Islet of Langerhans (tissue), 1 donor: Measurements from ENCODE around the gene ISOC2.
"Not testable (repeated sequence)": the region's sequence is repeated elsewhere in the genome, so short reads cannot be mapped to it uniquely, and the experiment has no call there.

Experiments used
- FAIRE-seq: peaks from one replicate; lab custom pipeline; 2011; peaks lifted over from hg19 to GRCh38; lab: Jason Lieb, UNC

ISOC2 gene

DNA sequence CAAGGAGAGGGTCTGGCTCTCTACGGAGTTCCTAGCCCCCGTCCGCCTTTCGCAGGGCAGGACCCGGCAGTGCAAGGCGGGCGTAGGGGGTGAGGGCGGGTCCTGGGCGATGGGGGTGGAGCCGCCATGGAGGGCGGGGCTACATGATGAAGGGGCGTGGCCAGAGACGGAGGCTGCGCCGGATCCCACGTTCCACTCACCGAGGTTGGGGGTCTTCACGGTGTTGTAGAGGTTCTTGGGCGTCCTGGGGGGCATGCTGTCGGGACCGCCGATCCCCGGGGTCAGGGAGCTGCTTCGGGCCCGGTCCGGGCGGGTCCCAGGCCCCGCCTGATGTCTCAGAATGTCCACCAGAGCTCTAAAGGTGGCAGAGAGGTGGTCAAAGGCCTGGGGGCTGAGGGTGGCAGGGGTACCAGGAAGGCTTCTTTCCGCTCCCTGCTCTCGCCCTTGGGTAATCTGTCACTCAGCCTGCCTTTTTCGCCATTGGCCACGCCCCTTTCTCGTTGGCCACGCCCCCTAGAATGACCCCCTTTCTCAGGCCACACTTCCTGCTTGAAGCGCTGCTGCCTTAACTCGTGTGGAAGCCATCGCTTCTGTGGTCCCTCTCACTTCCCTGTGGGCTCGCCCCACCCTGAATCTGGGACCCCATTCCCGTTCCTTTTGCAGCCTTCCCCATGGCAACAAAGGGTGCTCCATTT, 20.9 kb downstream of the ISOC2 start:
- FAIRE-seq, result no peak

DNA sequence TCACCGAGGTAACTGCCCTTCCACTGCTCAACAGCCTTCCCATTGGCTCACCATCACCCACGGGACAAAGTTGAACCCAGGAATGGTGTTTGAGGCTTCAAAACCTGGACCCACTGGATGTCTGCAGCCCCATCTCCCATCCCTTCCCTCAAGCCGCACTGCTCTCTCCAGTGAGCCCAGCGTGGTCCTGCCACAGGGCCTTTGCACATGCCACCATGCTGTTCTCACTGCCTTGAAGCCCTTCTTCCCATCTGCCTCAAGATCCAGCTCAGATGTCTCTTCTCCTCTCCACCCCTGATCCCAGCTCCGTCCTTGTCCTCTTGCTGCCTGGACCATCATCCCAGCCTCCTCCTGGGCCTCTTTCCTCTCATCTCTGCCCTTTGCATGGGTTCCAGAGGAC, 22.4 kb downstream of the ISOC2 start:
- FAIRE-seq, result no peak

- no peak for FAIRE-seq
Measured at GRCh38 chr19:55437410-55437809, 24.0 kb downstream of the ISOC2 start.

GRCh38 chr19:55436847-55437246, 24.6 kb downstream of the ISOC2 start:
- FAIRE-seq, result no peak

- FAIRE-seq, result no peak
Measured at GRCh38 chr19:55435020-55435419, 26.4 kb downstream of the ISOC2 start.

DNA sequence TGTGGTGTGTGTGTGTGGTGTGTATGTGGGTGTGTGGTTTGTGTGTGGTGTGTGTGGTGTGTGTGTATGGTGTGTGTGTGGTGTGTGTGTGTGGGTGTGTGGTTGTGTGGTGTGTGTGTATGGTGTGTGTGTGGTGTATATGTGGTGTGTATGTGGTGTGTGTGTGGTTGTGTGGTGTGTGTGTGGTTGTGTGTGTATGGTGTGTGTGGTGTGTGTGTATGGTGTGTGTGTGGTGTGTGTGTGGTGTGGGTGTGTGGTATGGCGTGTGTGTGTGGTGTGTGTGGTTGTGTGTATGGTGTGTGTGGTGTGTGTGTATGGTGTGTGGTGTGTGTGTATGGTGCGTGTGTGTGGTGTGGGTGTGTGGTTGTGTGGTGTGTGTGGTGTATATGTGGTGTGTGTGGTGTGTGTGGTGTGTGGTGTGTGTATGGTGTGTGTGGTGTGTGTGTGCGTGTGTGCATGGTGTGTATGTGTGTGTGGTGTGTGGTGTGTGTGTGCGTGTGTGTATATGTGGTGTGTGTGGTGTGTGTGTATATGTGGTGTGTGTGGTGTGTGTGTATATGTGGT, 27.0 kb downstream of the ISOC2 start:
- FAIRE-seq, result no peak

GRCh38 chr19:55433292-55433691, 28.1 kb downstream of the ISOC2 start:
- no peak for FAIRE-seq

DNA sequence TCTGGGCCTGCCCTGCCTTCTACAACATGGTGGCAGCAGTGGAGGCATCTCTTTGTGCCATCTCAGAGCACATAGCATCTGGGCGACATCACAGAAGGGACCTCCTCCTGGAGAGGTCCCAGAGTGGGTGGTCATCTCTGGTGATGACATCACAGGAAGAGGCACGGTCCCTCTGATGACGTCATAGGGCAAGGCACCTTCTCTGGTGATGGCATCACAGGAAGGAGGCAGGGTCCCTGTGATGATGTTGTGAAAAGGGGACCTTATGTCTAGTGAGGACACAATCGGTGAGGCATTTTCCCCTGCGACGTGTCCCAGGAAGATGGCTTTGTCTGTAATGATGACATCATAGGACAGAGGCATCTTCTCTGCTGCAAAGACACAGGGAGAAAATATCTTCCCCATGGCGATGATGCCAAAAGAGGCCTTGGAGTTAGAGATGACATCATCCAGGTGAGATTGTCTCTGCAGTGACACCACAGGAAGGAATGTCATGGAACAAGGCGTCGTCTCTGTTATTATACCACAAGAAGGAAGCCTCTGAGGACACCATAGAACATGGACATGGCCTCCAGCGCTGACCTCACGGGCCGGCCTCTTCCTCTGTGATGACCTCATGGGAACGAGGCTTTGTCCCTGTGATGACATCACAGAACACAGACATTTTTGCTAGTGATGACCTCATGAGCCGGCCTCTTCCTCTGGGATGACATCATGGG, 29.0 kb downstream of the ISOC2 start:
- no peak for FAIRE-seq

GRCh38 chr19:55431183-55431582, 30.3 kb downstream of the ISOC2 start:
- FAIRE-seq, result no peak

GRCh38 chr19:55426042-55426441, 35.4 kb downstream of the ISOC2 start:
- FAIRE-seq, result no peak

GRCh38 chr19:55424518-55424917, 36.9 kb downstream of the ISOC2 start:
- no peak for FAIRE-seq

DNA sequence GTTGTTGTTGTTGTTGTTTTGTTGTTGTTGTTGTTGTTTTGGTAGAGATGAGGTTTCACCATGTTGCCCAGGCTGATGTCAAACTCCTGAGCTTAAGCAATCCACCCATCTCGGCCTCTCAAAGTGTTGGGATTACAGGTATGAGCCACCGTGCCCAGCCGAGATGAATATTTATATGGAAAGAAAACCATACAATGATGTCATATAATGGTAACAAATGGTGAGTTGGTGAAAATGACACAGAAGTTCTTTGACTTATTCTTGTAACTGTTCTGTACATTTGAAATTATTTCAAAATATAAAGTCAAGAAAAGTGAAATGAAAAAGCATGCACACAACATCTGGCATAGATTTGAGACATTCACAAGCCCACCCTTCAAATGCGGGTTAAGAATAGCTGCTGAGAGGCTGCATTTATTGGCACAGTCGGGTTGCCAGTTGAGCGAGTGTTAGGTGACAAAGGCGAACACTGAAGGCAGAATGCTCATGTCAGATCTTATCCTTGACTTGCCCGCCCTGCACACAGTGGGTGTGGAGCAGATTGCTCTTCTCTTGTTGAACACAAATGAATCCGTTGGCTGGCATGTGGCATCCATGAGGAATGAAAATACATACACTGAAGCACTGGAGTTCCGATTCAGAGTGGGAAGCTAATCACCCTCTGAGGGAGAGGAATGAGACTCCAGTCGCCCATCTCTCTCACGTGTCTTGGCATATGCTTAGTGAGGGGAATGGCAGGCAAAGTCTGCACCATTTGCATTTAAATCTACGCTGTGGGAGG, 38.0 kb downstream of the ISOC2 start:
- no peak for FAIRE-seq

DNA sequence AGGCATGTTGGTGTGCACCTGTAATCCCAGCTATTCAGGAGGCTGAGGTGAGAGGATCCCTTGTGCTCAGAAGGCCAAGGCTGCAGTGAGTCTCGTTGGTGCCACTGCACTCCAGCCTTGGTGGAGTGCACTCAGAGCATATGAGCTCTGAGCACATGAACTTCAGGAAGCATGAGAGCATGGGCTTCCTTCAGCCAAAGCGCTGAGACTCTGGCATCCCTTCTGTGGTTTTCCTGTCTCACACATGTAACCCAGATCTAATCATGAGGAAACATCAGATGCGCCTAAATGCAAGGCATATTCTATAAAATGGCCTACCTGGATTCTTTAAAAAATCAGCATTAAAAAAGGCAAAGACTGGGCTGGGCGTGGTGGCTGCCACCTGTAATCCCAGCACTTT, 40.2 kb downstream of the ISOC2 start:
- FAIRE-seq, result not testable (repeated sequence)

GRCh38 chr19:55419624-55420236, 41.7 kb downstream of the ISOC2 start:
- no peak for FAIRE-seq

DNA sequence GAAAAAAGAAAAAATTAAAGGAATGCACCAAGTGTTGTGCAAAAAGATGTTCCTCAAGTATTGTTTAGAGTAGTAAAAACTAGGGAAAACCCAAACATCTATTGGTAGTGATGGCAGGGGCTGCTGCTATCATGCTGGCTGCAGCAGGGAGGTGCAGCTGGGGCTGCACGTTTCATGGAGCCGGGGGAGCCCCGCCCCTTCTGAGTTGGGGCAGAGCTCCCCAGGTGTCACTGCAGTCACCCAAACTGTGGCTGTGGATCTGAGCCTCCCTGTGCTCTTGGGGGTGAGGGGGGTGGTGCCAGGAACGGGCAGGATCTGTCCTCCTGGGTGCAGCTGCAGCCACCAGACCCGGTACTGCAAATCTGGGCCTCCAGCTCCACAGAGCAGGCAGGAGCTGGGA, 42.3 kb downstream of the ISOC2 start:
- no peak for FAIRE-seq

DNA sequence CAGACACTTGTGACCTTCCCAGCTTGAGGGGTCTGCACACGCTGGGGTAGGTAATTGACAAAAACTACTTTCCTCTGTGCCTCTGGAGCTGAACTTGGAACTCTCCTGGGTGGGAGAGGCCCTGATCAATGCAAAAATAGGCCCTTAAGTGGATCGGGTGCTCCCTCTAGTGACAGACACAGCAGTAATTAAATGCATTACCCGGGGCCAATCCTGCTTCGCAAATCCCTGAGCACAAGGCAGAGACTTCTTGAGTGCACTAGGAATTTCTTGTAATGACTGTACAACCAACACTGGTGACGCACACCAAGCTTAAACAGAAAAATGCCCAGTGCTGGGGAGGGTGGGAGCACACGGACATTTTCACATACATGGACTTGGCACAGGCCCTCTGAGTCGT, 43.3 kb downstream of the ISOC2 start:
- no peak for FAIRE-seq

DNA sequence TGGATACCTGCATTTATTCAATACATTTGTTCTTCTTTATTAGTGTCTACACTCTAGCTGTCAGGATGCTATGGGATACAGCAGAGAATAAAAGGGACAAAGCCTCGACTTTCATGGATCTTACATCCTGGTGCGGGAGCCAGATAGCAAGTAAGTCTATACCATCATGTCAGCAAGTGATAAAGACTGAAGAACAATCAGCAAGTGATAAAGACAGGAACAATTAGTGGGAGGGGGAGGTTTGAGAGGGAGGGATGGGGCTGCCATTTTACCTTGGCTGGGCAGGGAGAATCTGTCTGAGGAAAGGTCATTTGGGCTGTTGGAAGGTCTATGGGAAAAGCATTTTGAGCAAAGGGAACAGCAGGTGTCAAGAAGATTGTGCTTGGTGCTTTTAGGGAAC, 51.3 kb downstream of the ISOC2 start:
- FAIRE-seq, result no peak

DNA sequence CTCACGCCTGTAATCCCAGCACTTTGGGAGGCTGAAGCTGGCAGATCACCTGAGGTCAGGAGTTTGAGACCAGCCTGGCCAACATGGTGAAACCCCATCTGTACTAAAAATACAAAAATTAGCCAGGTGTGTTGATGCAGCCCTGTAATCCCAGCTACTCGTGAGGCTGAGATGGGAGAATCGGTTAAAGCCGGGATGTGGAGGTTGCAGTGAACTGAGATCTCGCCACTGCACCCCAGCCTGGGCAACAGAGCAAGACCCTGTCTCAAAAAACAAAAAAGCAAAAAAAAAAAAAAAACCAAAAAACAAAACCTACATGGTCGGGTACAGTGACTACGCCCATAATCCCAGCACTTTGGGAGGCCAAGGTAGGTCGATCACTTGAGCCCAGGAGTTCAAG, 52.3 kb downstream of the ISOC2 start:
- not testable (repeated sequence) for FAIRE-seq

- no peak for FAIRE-seq
Measured at GRCh38 chr19:55408533-55408872, 52.9 kb downstream of the ISOC2 start.

DNA sequence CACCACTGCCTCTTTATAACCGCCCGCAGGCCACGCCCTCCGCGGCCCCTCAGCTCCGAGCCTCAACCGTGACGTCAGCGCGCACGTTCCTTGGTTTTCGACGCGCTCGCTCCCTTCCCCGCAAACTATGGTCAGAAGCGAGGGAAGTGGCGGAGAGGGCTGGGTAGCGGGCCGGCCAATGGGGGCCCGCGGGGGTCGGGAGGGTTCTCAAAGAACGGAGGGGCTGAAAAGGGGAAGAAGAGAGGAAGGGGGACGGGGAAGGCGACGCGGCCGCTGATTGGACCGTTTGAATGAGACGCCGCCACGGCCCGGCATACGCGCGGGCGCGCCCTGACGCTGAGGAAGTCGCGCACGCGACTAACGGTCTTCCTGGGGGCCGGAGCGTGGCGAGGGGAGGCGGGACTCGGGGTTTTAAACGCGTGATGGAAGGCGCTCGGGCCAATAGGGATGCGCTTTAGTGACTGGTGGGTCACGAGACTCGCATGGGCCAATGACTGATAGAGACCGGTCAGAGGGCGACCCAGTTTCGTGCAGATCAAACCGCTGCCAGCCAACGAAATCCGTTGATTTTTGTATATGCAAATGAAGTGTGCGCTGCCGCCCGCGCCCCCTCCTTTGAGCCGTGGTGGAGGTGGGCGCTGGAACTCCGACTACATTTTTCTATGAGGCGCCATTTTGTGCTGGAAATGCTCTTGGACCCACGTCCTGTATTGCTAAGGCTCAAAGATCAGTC, 53.5 kb downstream of the ISOC2 start:
- FAIRE-seq, result no peak

GRCh38 chr19:55407550-55407799, 54.0 kb downstream of the ISOC2 start, which contains the start of gene UBE2S:
UBE2S (minus strand) TSS chr19:55407788; CDS start chr19:55407589, 199 bp downstream.
- not testable (repeated sequence) for FAIRE-seq
